Heart right ventricle (tissue), 16 donors: Measurements from ENCODE around the gene TMTC4. TPM values are rescaled to one million over a fixed set of nuclear protein-coding genes. Genes with fewer than 3 reads are reported as not detected.

Source experiments
- ATAC-seq, 8 donors: fragments of 200-7000 bp; cut with Tn5 transposase; one replicate each; pipeline ENCODE4 v1.9.1; 2020; ENCODE audit warnings: mild to moderate bottlenecking in 8 of 8, moderate library complexity in 8 of 8, moderate number of reproducible peaks in 1 of 8
- DNase-seq, 2 donors: peaks; one replicate each; pipeline ENCODE4 v3.0.0-alpha.2; 2020
- H3K27ac ChIP-seq, 10 donors: fragments of 200-600 bp; sonication (generic) in 2 of 10; one replicate each; pipeline versions ENCODE4 v1.5.0 to v1.8.0; 2020 to 2022; ENCODE audit warnings: mild to moderate bottlenecking in 3 of 10
- H3K27me3 ChIP-seq, 7 donors: fragments of 200-600 bp; one replicate each; pipeline ENCODE4 v1.8.0; 2021 to 2022; ENCODE audit warnings: mild to moderate bottlenecking in 2 of 7
- H3K36me3 ChIP-seq, 9 donors: fragments of 200-600 bp; sonication (generic) in 1 of 9; one replicate each; pipeline versions ENCODE4 v1.5.0 to v1.8.0; 2020 to 2022; ENCODE audit warnings: mild to moderate bottlenecking in 2 of 9
- H3K4me1 ChIP-seq, 9 donors: fragments of 200-600 bp; sonication (generic) in 1 of 9; one replicate each; pipeline versions ENCODE4 v1.5.0 to v1.8.0; 2020 to 2022; ENCODE audit warnings: mild to moderate bottlenecking in 4 of 9
- H3K4me3 ChIP-seq, 10 donors: fragments of 200-600 bp; sonication (generic) in 2 of 10; one replicate each; pipeline versions ENCODE4 v1.5.0 to v1.8.0; 2020 to 2022; ENCODE audit warnings: mild to moderate bottlenecking in 7 of 10, moderate library complexity in 2 of 10
- H3K9me3 ChIP-seq, 11 donors: fragments of 200-600 bp in 10 of 11; sonication (generic) in 2 of 11; one replicate each; pipeline versions ENCODE4 v1.5.0 to v1.8.0; 2013 to 2022; ENCODE audit warnings: mild to moderate bottlenecking in 2 of 11, control low read depth in 1 of 11, moderate library complexity in 1 of 11
- CTCF ChIP-seq, 9 donors: fragments of 200-600 bp; sonication (generic) in 2 of 9; IDR thresholded peaks; one replicate each; pipeline versions ENCODE4 v1.5.0 to v1.8.0; 2021 to 2022; ENCODE audit warnings: antibody characterized with exemption in 9 of 9, mild to moderate bottlenecking in 5 of 9, moderate library complexity in 1 of 9
- WGBS, 2 donors: extraction: QIAGEN DNeasy Blood & Tissue Kit; methylation state at CpG; one replicate each; pipeline ENCODE4 v1.1.7; 2013; ENCODE audit warnings: inconsistent platforms in 1 of 2; 5-methylcytosine and 5-hydroxymethylcytosine counted together
- intact Hi-C, 10 donors: fragments of 100-400 bp; cut with DNase I; formaldehyde crosslinking; loops; one replicate each; pipeline versions ENCODE4 v1.11.1 to v1.14.2; 2022
- polyA plus RNA-seq, 2 donors: library from polyadenylated mRNA; stranded (reverse); fragments of 200-250 nt; gene quantifications; one replicate each; pipeline ENCODE4 v1.2.3, GENCODE V29; 2013
- total RNA-seq, 10 donors: library from RNA; stranded (reverse); fragmentation: NEBNext Ultra II Directional in 3 of 10; extraction: Animal tissue kit (Norgen Biotek cat#: 25700) in 3 of 10; gene quantifications; one replicate each; pipeline versions ENCODE4 v1.2.1 to v1.2.4, GENCODE V29; 2021 to 2023
- donor health status: Arrhythmogenic right ventricular cardiomyopathy.
- donor health status: ischemic (EF 13 %, LVEDD 7.1; RV severe dilation, severe dysfunction).
- donor health status: healthy with polysubstance abuse.
- donor health status: DM: no; HTN: yes; CAD: no.
- donor health status: DM: no; HTN: no; CAD: no.
- donor health status: ischemic (EF 25% LVEDD 6.9; RV normal size, moderate dysfunction).
- donor health status: ischemic (EF 25% LVEDD 5.7; RV mildly dilated, moderate dysfunction).
- donor health status: healthy.
- donor health status: DM: yes; HTN: yes; CAD: no.
- donor health status: Ischemic cardiomyopathy.
- donor health status: ischemic (EF 35%, LVEDD 5.7; RV mildly dilated, moderate dysfunction).
- donor health status: nonischemic (EF 11% LVEDD 7.7; RV severe dilation, severe dysfunction).
- donor health status: DM: yes; HTN: yes; CAD: no.
- donor health status: PGD.
- donor health status: ischemic (EF 29% LVEDD 5.4; RV normal size, mild dysfunction).
- donor health status: nonischemic (EF 23%, LVEDD 6.1; RV moderate dilation, normal function).

The TMTC4 gene
- total and polyA plus RNA-seq, 12 donors, result 2.5 to 9.4 (median 6.0) TPM

GRCh38 chr13:100594255-100594654, 80.3 kb downstream of the TMTC4 start:
- no peak for TF ChIP-seq CTCF (IDR thresholded peaks at IDR 0.05)

GRCh38 chr13:100589178-100589725, 85.3 kb downstream of the TMTC4 start:
- intact Hi-C loops, result no loop called here
- 58% methylated on average over 6 of the region's 6 CpGs for WGBS, 2 donors
- Histone ChIP-seq H3K27ac (peak overlapping the region in 1 of 10 donors; percentile 91), H3K9me3 (no peaks in the 10 kb centered on the region), H3K4me1 (peaks cover 0 to 17% (median 13%) of the 10 kb centered on the region in 9 donors), H3K4me3 (peak overlapping the region in 7 of 10 donors; percentile 66 to 74 (median 70)), H3K27me3 (no peaks in the 10 kb centered on the region), H3K36me3 (no peaks in the 10 kb centered on the region)
- TF ChIP-seq CTCF (IDR thresholded peaks at IDR 0.05), result no peak
- DNase-seq (no peak), ATAC-seq (peak in 4 of 8 donors; percentile 15 to 43 (median 30))

More at GRCh38 chr13:100594255-100594654, 80.3 kb downstream of the TMTC4 start:
- no peaks in the 10 kb centered on the region for H3K27me3 ChIP-seq
- no peaks in the 10 kb centered on the region for H3K36me3 ChIP-seq
- intact Hi-C loops, result no loop called here
- H3K27ac ChIP-seq, result no peak overlapping the region
- WGBS, 2 donors, result 63 to 64% methylated on average over 9 of the region's 9 CpGs
- DNase-seq (no peak), ATAC-seq (no peak)
- no peak overlapping the region for H3K4me3 ChIP-seq
- H3K9me3 ChIP-seq, result no peaks in the 10 kb centered on the region
- peaks cover 0 to 2% (median 0%) of the 10 kb centered on the region in 9 donors for H3K4me1 ChIP-seq

- intact Hi-C loops, result no loop called here
Measured at GRCh38 chr13:100588331-100589177, 86.0 kb downstream of the TMTC4 start, which contains the start of gene GGACT. Gene GGACT, minus strand, starts transcription at chr13:100588789. Its CDS starts 56,198 bp downstream, at chr13:100532591.

More at GRCh38 chr13:100588331-100589177, 86.0 kb downstream of the TMTC4 start, which contains the start of gene GGACT:
- H3K9me3 ChIP-seq, result no peaks in the 10 kb centered on the region
- DNase-seq (peak; percentile 64 to 83), ATAC-seq (peak; percentile 82 to 98 (median 94))
- 7 to 11% methylated on average over 52 to 82 of the region's 82 CpGs for WGBS, 2 donors
- peak within 1 kb of the TSS; percentile 22 to 91 (median 72) for H3K27ac ChIP-seq
- peak within 1 kb of the TSS; percentile 29 to 74 (median 70) for H3K4me3 ChIP-seq
- peak; percentile 57 to 83 (median 72) for TF ChIP-seq CTCF (IDR thresholded peaks at IDR 0.05)
- H3K27me3 ChIP-seq, result no peaks in the 10 kb centered on the region
- peaks cover 0 to 17% (median 13%) of the 10 kb centered on the region in 9 donors for H3K4me1 ChIP-seq
- no peaks in the 10 kb centered on the region for H3K36me3 ChIP-seq
